ENCODE data around the gene EHD3. TPM values are rescaled to one million over a fixed set of nuclear protein-coding genes. Genes with fewer than 3 reads are reported as not detected.
A peak's percentile ranks its signal among the peaks of the same experiment; 100 is the strongest.

Gene EHD3
- total RNA-seq, 2 donors from 2014 or later: 1.1 TPM

DNA sequence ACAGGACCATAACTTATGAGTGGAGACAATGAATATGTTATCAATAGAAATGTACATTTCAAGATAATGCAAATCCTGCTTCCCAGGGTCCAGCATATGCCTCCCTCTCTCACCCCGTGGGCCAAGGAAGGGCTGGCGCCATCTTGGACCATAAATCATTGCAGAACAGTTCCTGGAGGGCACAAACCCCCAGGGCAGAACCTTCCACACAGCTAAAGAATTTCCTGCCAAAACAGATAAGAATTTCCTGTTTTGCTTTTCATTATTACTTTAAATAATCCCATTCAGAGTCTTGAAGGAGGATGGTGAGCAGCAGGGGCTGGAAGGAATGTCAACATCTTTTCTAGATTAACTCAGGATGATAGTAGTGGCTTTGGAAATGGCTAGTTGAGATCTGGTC lies 53.7 kb downstream of the EHD3 start:
- Mint-ChIP-seq H3K4me3 (no peak overlapping the region), H3K27ac (no peak overlapping the region), H3K27me3 (no peaks in the 10 kb centered on the region), H3K36me3 (ENCODE audit: low read depth) (no peaks in the 10 kb centered on the region), H3K9me3 (no peaks in the 10 kb centered on the region), H3K4me1 (peaks cover 12% of the 10 kb centered on the region)
- no peak for ATAC-seq (replicated peaks)

DNA sequence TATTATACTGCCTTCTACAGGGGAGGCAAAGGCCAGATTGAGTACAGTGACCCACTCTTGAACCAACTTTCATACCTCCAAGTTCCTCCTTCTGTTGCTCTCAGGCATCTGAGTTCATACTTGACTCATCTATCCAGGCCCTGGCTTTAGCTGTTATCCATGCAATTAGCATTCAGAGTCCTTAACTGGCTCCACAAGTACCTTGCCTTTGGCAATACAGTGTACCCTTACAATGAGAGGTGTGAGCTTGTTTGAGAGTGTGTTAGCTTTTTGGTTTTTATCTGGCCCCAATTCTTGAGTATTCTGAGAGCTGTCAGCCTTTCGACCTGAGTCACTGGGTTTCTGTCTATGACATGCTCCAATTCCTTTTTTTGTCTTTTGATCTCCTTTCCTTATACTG lies 60.2 kb downstream of the EHD3 start:
- Mint-ChIP-seq H3K36me3 (ENCODE audit: low read depth) (no peaks in the 10 kb centered on the region), H3K4me3 (no peak overlapping the region), H3K27me3 (peaks cover 6% of the 10 kb centered on the region), H3K27ac (no peak overlapping the region), H3K4me1 (peaks cover 5% of the 10 kb centered on the region), H3K9me3 (no peaks in the 10 kb centered on the region)
- no peak for ATAC-seq (replicated peaks)

DNA sequence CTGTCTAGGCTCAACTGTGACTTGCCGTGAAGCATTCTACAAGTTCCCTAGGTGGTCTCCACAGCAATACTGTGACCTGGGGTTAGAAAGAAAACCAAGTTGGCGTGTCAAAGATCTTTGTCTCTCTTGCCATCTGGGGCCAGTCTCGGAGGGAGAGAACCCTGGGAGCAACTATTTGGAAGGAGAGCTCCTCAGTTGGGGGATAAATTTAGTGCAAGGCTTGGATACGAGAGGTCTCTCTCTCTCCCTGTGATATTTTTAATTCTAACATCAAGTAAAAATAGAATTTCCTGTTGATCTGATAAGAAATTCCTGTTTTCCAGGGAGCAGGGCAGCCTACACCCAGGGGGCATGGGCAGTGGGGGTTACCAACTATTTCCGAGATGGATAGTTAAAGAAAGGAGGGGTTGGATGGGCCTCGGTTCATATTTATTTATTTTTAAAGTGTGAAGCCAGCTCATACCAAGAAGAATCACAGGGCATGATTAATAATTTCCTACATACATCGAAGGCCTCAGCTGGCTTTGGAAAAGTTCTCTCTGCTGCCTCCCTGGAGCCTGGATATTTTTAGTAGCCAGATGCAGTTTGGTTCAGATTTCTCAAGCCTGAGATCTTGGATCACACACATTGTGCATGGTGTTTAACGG lies 62.8 kb downstream of the EHD3 start:
- no peaks in the 10 kb centered on the region for H3K36me3 Mint-ChIP-seq (ENCODE audit: low read depth)
- H3K27ac Mint-ChIP-seq: no peak overlapping the region
- H3K9me3 Mint-ChIP-seq: no peaks in the 10 kb centered on the region
- no peak for ATAC-seq (replicated peaks)
- peaks cover 5% of the 10 kb centered on the region for H3K4me1 Mint-ChIP-seq
- H3K4me3 Mint-ChIP-seq: no peak overlapping the region
- H3K27me3 Mint-ChIP-seq: peaks cover 6% of the 10 kb centered on the region

DNA sequence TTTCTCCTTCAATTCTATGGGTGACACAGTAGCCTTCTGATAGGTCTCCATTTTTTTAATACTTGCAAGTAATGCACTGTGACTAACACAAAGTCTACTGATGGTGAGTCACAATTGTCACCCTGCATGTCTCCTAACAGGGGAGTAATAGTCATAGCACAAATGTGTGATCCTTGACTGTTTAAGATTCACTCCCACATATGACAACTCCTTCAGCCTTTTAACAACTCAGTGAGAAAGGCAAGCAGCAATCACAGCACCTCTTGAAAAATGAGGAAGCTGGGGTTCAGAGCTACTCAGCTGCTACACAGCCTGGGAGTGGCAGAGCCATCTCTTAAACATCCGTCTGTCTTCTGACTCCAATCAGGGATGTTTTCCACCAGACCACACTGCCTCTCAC lies 63.8 kb downstream of the EHD3 start:
- peak; percentile 98 for ATAC-seq (replicated peaks)
- H3K4me3 Mint-ChIP-seq: no peak overlapping the region
- H3K9me3 Mint-ChIP-seq: no peaks in the 10 kb centered on the region
- peak overlapping the region; percentile 71 for H3K27ac Mint-ChIP-seq
- H3K36me3 Mint-ChIP-seq (ENCODE audit: low read depth): no peaks in the 10 kb centered on the region
- peaks cover 5% of the 10 kb centered on the region for H3K4me1 Mint-ChIP-seq
- H3K27me3 Mint-ChIP-seq: peaks cover 6% of the 10 kb centered on the region

DNA sequence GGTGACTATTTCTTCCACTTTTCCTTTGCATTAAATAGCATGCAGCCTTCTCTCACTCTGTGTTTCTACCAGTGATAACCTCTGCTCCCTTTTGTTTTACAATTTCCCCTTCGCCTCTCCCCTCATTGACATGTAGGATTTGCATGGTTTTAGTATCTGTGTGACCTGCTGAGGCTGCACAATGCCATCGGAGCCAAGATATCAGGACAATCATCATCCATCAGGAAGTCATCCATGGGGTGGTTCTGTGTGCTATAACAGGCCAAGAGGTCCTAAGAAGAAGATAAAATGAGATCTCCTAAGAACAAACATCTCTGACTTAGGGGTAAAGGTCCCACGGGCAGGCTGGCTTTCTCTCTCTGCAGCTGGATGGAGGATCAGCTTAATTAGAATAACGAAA lies 65.6 kb downstream of the EHD3 start:
- peaks cover 6% of the 10 kb centered on the region for H3K27me3 Mint-ChIP-seq
- no peak overlapping the region for H3K4me3 Mint-ChIP-seq
- ATAC-seq (replicated peaks): no peak
- H3K36me3 Mint-ChIP-seq (ENCODE audit: low read depth): no peaks in the 10 kb centered on the region
- H3K4me1 Mint-ChIP-seq: peaks cover 5% of the 10 kb centered on the region
- no peaks in the 10 kb centered on the region for H3K9me3 Mint-ChIP-seq
- H3K27ac Mint-ChIP-seq: peak overlapping the region; percentile 10

DNA sequence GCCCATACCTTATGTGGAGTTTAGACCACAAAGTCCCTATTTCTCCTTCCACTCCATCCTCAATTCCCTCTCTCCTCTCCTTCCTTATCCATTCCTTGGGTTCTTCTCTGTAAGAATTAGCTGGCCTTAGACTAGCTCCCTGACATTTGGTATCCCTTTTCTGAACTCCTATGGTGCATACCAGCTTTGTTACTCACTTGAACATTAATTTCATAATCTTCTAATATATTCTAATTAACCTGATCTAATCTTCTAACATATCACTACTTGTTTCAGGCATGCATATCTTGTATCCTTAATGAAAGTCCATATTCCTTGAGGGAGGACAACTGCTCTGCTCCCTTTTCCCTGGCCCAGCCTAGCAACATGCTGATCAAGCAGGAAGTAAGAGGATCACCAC lies 66.4 kb downstream of the EHD3 start:
- no peaks in the 10 kb centered on the region for H3K36me3 Mint-ChIP-seq (ENCODE audit: low read depth)

DNA sequence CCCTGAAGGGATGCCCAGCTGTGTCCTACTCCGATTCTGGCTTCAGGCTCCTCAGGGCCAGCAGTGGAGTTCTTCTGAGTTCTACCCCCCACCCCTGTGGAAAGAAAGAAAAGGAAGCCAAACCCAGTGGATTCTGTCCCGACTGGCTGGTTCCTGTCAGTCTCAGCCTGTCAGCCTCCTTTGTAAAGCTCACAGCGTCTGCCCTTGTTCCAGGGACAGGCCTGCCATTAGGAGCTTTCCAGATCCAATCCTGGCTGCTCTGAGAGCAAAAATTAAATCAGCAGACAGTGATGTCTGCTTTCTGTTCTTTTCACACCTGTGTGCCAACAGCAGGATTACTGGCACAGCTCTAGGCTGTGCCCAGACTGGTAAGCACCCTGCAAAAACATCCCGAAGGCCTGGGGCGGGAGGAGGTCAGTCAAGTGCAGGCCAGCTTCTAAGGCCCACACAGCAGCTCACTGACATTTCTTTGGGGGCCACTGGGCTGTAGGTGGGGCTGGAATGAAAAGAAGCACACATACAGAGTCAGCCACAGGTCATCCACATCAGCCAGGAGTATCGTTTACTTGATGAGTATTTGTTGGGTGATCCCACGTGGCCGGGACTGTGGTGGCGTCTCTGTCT lies 69.1 kb downstream of the EHD3 start:
- Mint-ChIP-seq H3K36me3 (ENCODE audit: low read depth) (no peaks in the 10 kb centered on the region), H3K27me3 (peaks cover 12% of the 10 kb centered on the region), H3K4me3 (no peak overlapping the region), H3K9me3 (peaks cover under 1% of the 10 kb centered on the region), H3K27ac (no peak overlapping the region), H3K4me1 (no peaks in the 10 kb centered on the region)
- ATAC-seq (replicated peaks): no peak

More for the DNA sequence above, 66.4 kb downstream of the EHD3 start:
- peaks cover 3% of the 10 kb centered on the region for H3K27me3 Mint-ChIP-seq
- no peak for ATAC-seq (replicated peaks)
- no peak overlapping the region for H3K4me3 Mint-ChIP-seq
- H3K27ac Mint-ChIP-seq: no peak overlapping the region
- H3K9me3 Mint-ChIP-seq: no peaks in the 10 kb centered on the region
- H3K4me1 Mint-ChIP-seq: peaks cover 5% of the 10 kb centered on the region

DNA sequence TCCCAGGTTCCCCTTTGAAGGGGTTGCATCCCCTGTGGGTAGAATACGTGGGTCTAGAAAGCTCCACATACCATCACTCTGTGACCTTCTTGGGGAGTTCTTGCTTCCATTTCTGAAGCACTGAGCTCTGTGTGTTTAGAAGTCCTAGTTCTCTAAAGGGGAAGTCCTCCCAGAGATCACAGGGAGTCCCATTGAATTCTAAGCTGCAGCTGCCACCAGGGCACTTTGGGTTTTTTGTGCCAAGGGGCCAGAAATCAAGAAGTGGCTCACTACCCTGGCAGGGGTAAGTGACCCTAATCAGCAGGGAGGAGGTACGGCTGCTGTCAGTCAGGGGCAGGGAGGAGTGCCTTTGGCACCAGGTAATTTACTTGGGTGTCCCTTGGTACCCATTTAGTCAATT lies 70.9 kb downstream of the EHD3 start:
- Mint-ChIP-seq H3K27ac (no peak overlapping the region), H3K36me3 (ENCODE audit: low read depth) (no peaks in the 10 kb centered on the region), H3K9me3 (peaks cover 6% of the 10 kb centered on the region), H3K27me3 (peaks cover 21% of the 10 kb centered on the region), H3K4me1 (no peaks in the 10 kb centered on the region), H3K4me3 (no peak overlapping the region)
- no peak for ATAC-seq (replicated peaks)

DNA sequence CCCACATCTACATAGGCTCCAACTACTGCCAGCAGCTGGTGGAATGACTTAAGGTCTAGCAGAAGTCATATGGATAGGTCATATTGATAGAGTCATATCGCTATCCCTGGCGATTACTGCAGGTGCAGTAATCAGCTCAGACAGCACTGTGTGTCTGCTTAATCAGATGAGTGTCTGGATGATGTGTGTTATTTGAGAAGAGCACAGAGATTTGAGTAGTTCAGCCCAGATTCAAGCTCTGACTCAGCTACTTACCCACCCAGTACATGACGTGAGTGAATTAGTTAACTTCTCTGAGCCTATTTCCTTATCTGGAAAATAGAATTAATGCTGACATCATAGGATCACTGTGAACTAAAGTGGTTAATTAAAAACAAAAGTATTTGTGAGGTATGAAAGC lies 78.9 kb downstream of the EHD3 start:
- H3K4me3 Mint-ChIP-seq: no peak overlapping the region
- peaks cover 24% of the 10 kb centered on the region for H3K27me3 Mint-ChIP-seq
- peaks cover 6% of the 10 kb centered on the region for H3K9me3 Mint-ChIP-seq
- no peaks in the 10 kb centered on the region for H3K36me3 Mint-ChIP-seq (ENCODE audit: low read depth)
- ATAC-seq (replicated peaks): peak; percentile 62
- peaks cover 15% of the 10 kb centered on the region for H3K4me1 Mint-ChIP-seq
- no peak overlapping the region for H3K27ac Mint-ChIP-seq

DNA sequence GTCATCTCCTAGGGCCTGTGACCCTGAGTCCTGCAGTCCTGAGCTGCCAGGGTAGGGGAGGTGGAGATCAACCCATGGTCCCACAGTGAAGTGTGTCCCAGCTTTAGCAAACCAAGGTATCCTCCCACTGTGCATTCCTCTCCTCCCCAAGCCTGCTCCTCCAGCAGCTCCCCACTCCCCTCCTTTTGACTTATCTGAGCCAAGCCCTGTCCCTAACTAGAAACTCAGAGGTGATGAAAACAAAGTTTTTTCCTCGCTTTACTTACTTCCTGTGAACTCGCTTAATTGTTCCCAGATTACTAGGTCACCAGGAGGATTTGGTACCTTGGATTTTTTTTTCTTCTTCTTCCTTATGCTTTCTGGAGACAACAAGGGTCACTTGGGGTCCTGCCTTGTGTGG lies 80.8 kb downstream of the EHD3 start:
- Mint-ChIP-seq H3K4me1 (peaks cover 28% of the 10 kb centered on the region), H3K9me3 (no peaks in the 10 kb centered on the region), H3K27me3 (peaks cover 14% of the 10 kb centered on the region)

DNA sequence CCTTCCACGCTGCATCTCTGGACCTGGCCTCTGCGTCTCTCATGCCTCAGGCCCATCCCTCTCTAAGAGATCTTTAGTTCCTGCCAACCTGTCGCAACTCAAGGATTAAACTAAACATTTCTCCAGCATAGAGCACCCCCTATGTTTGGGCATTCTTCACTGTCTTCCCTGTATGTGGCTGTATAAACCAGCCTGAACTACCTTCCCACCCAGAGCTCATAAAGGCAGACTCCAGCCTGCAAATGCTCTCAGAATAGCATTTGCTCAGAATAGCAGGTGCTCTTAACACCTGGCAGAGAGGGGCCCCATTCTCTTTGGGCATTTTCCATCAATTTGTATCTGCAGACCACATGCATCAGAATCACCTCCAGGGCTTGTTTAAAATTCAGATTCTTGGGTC lies 83.4 kb downstream of the EHD3 start:
- Mint-ChIP-seq H3K27ac (peak overlapping the region; percentile 59), H3K9me3 (no peaks in the 10 kb centered on the region), H3K4me1 (peaks cover 35% of the 10 kb centered on the region), H3K36me3 (ENCODE audit: low read depth) (no peaks in the 10 kb centered on the region), H3K27me3 (no peaks in the 10 kb centered on the region), H3K4me3 (no peak overlapping the region)
- ATAC-seq (replicated peaks): no peak

More for the DNA sequence above, 80.8 kb downstream of the EHD3 start:
- no peak overlapping the region for H3K4me3 Mint-ChIP-seq
- ATAC-seq (replicated peaks): no peak
- H3K36me3 Mint-ChIP-seq (ENCODE audit: low read depth): no peaks in the 10 kb centered on the region
- H3K27ac Mint-ChIP-seq: no peak overlapping the region

DNA sequence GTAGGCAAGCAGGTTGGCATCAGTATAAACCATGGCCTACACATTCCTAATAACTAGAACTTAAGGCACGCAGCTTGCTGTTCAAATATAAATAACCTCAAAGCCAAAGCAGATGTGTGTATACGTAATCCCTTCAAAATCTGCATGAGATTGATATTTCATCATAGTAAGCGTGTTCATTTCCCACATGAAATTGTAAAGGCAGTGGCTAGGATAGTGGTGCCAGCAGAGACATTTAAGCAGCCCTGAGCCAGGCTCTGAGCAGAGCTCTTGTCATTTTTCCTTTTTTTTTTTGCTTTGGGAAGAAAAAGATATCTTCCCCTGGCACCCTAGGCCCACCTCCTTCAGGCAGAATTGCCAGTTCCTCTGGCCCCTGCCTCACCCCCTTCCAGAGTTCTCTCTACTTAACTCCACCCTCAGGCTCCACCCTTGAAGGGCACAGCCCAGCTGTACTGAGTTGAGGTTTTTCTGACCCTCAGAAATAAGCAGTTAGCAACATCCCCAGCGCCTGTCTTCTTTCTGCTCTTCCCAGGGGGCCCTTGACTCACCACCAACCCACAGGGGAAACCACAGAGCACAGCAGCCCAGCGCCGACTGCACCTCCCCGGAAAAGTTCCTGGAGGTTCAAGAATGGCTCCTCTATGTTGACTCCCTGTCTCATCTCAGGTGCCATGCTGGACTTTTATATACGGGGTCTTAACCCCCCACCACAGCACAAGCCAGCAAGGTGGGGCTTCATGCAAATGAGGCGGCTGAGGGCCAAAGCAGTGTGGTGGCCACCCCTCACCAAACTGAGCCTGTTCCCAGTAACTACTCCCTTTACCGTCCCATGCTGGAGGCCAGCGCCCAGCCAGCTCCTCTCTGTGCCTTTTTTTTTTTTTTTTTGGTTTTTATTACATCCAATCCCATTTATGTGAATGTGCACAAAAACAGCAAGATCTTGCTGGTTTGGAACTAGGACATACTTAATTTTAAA lies 84.7 kb downstream of the EHD3 start:
- Mint-ChIP-seq H3K4me3 (peak overlapping the region; percentile 60), H3K4me1 (peaks cover 48% of the 10 kb centered on the region), H3K36me3 (ENCODE audit: low read depth) (no peaks in the 10 kb centered on the region), H3K27me3 (no peaks in the 10 kb centered on the region), H3K27ac (peak overlapping the region; percentile 75), H3K9me3 (no peaks in the 10 kb centered on the region)
- ATAC-seq (replicated peaks): peak; percentile 79

Data from activated T-helper 17 cell treated with anti-CD3 and anti-CD28 coated beads, Interleukin-2, amount 50 U/mL, for 72 hours (primary cell).